Hepatocyte (in vitro differentiated cells): ENCODE results near the gene SCFD1. TPM values are rescaled to one million over a fixed set of nuclear protein-coding genes. Genes with fewer than 3 reads are reported as not detected.

ENCODE experiments used
- DNase-seq: peaks from one replicate; pipeline ENCODE4 v3.0.0-alpha.2; 2016; ENCODE audit warnings: low spot score
- H2AFZ ChIP-seq: fragments of 200-600 bp; sonication (generic); 2 replicates; pipeline ENCODE4 v1.6.0; 2016; ENCODE audit warnings: antibody characterized with exemption, mild to moderate bottlenecking
- H3K27ac ChIP-seq: fragments of 200-600 bp; sonication (generic); 2 replicates; pipeline ENCODE4 v1.5.1; 2016; ENCODE audit warnings: mild to moderate bottlenecking
- H3K27me3 ChIP-seq: fragments of 200-600 bp; sonication (generic); 2 replicates; pipeline ENCODE4 v1.6.1; 2016
- H3K36me3 ChIP-seq: fragments of 200-600 bp; sonication (generic); replicated peaks from 2 replicates; pipeline ENCODE4 v1.5.1; 2016; ENCODE audit warnings: low read depth; ENCODE audit not compliant: insufficient read depth
- H3K4me1 ChIP-seq: fragments of 200-600 bp; sonication (generic); 2 replicates; pipeline ENCODE4 v1.5.1; 2016; ENCODE audit warnings: mild to moderate bottlenecking, moderate library complexity; ENCODE audit not compliant: insufficient read depth
- H3K4me2 ChIP-seq: fragments of 200-600 bp; sonication (generic); 2 replicates; pipeline ENCODE4 v1.6.0; 2016
- H3K4me3 ChIP-seq: fragments of 200-600 bp; sonication (generic); 2 replicates; pipeline ENCODE4 v1.5.1; 2016; ENCODE audit warnings: mild to moderate bottlenecking
- H3K79me2 ChIP-seq: fragments of 200-600 bp; sonication (generic); 2 replicates; pipeline ENCODE4 v1.6.0; 2017; ENCODE audit warnings: mild to moderate bottlenecking
- H3K9me2 ChIP-seq: fragments of 200-600 bp; sonication (generic); replicated peaks from 2 replicates; pipeline ENCODE4 v1.6.0; 2017; ENCODE audit warnings: mild to moderate bottlenecking; ENCODE audit not compliant: insufficient read depth
- H3K9me3 ChIP-seq: fragments of 200-600 bp; sonication (generic); 2 replicates; pipeline ENCODE4 v1.5.1; 2016; ENCODE audit warnings: low read depth, mild to moderate bottlenecking
- H4K20me1 ChIP-seq: fragments of 200-600 bp; sonication (generic); 2 replicates; pipeline ENCODE4 v1.6.0; 2016; ENCODE audit warnings: mild to moderate bottlenecking; ENCODE audit not compliant: insufficient read depth, poor library complexity, severe bottlenecking
- EZH2 ChIP-seq: fragments of 200-600 bp; sonication (generic); IDR thresholded peaks from 2 replicates; pipeline ENCODE4 v1.6.1; 2016; ENCODE audit warnings: antibody characterized with exemption, mild to moderate bottlenecking, borderline replicate concordance
- EZH2phosphoT487 ChIP-seq: fragments of 200-600 bp; sonication (generic); IDR thresholded peaks from one replicate; pipeline ENCODE4 v1.6.1; 2018; ENCODE audit warnings: antibody characterized with exemption, mild to moderate bottlenecking, low read depth, moderate library complexity; ENCODE audit not compliant: unreplicated experiment, severe bottlenecking
- WGBS: methylation state at CpG from one replicate; pipeline ENCODE4 v1.1.6; 2016; ENCODE audit warnings: low lambda C conversion rate; ENCODE audit errors: missing lambda C conversion rate; 5-methylcytosine and 5-hydroxymethylcytosine counted together
- polyA plus RNA-seq: library from polyadenylated mRNA; unstranded; fragments of >200 nt; fragmentation: Nextera tagmentation; extraction: Ambion mirVana; gene quantifications from 2 replicates; pipeline ENCODE4 v1.2.1, GENCODE V29; 2016
- total RNA-seq: library from RNA; depleted of rRNA; stranded (reverse); fragments of >200 nt; gene quantifications from 2 replicates; pipeline ENCODE4 v1.2.3, GENCODE V29; 2014
- TF ChIP-seq, protein P1 (sequence below): fragments of 200-600 bp; sonication (generic); IDR thresholded peaks from 2 replicates; pipeline ENCODE4 v1.5.1; 2016; ENCODE audit warnings: antibody characterized with exemption, mild to moderate bottlenecking; ENCODE audit not compliant: poor library complexity

SCFD1 gene
- total and polyA plus RNA-seq, 2 experiments from 2014 or later = 68.9 to 101 TPM

DNA sequence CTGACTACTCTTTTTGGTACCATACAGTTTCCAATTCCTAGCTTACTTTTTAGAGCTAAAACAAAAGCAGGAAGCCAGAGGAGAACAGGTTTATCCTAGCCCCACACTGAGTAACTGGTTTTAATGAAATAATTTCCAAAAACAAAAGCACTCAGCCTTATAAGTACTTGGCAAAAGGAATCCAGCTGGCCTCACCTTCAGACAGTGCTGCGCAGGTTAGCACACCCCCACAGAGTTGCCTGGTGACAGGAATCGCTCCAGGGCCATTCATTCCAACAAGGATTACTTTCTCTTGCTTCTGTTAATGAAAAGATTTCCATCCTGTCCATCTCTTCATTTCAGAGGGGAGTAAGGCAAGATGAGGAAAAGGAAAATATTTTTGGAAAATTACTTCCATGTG is 84.6 kb downstream of the SCFD1 start:
- Histone ChIP-seq H3K27ac (no peak overlapping the region), H2AFZ (no peak overlapping the region), H3K4me1 (no peaks in the 10 kb centered on the region), H4K20me1 (no peaks in the 10 kb centered on the region), H3K9me2 (no peaks in the 10 kb centered on the region), H3K36me3 (no peaks in the 10 kb centered on the region), H3K27me3 (no peaks in the 10 kb centered on the region), H3K4me3 (no peak overlapping the region), H3K9me3 (no peaks in the 10 kb centered on the region), H3K79me2 (no peaks in the 10 kb centered on the region), H3K4me2 (no peak overlapping the region)
- TF ChIP-seq EZH2 (no peak), EZH2phosphoT487 (no peak)
- TF ChIP-seq, protein P1, sequence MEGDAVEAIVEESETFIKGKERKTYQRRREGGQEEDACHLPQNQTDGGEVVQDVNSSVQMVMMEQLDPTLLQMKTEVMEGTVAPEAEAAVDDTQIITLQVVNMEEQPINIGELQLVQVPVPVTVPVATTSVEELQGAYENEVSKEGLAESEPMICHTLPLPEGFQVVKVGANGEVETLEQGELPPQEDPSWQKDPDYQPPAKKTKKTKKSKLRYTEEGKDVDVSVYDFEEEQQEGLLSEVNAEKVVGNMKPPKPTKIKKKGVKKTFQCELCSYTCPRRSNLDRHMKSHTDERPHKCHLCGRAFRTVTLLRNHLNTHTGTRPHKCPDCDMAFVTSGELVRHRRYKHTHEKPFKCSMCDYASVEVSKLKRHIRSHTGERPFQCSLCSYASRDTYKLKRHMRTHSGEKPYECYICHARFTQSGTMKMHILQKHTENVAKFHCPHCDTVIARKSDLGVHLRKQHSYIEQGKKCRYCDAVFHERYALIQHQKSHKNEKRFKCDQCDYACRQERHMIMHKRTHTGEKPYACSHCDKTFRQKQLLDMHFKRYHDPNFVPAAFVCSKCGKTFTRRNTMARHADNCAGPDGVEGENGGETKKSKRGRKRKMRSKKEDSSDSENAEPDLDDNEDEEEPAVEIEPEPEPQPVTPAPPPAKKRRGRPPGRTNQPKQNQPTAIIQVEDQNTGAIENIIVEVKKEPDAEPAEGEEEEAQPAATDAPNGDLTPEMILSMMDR = no peak
- no peak for DNase-seq
- 92% methylated on average over 2 of the region's 2 CpGs for WGBS

DNA sequence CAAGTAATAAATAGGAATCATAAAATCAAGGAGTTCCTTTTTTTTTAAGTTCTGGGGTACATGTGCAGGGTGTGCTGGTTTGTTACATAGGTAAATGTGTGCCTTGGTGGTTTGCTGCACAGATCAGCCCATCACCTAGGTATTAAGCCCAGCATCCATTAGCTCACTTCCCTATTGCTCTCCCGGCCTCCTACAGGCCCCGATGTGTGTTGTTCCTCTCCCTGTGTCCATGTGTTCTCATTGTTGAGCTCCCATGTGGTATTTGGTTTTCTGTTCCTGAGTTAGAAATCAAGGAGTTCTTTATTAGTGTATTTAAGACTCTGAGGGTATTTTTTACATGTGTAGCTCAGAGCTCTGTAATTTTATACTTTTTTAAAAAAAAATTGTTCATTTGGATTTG is 86.0 kb downstream of the SCFD1 start:
- H3K27me3 ChIP-seq = no peaks in the 10 kb centered on the region
- H2AFZ ChIP-seq = no peak overlapping the region
- no peaks in the 10 kb centered on the region for H3K36me3 ChIP-seq
- no peaks in the 10 kb centered on the region for H3K4me1 ChIP-seq
- H3K4me2 ChIP-seq = no peak overlapping the region
- H3K9me2 ChIP-seq = no peaks in the 10 kb centered on the region
- no peak overlapping the region for H3K4me3 ChIP-seq
- 87% methylated on average over 2 of the region's 2 CpGs for WGBS
- H4K20me1 ChIP-seq = no peaks in the 10 kb centered on the region
- no peaks in the 10 kb centered on the region for H3K79me2 ChIP-seq
- H3K27ac ChIP-seq = no peak overlapping the region
- no peaks in the 10 kb centered on the region for H3K9me3 ChIP-seq
- TF ChIP-seq, protein P1 = no peak
- TF ChIP-seq EZH2phosphoT487 = no peak
- no peak for TF ChIP-seq EZH2
- DNase-seq = no peak

DNA sequence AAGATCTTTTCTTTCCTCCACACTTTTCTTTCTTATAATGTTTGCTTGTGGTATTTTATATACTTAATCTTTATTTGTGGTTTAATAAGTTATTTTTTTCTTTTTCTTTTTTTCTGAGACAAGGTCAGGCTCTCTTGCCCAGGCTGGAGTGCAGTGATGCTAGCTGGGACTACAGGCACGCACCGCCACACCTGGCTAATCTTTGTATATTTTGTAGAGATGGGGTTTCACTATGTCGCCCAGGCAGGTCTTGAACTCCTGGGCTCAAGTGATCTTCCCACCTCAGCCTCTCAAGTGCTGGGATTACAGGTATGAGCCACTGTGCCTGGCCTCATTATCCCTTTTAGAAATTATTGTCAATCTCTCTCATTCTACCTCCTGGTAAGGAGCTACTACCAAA is 87.1 kb downstream of the SCFD1 start:
- Histone ChIP-seq H3K4me1 (no peaks in the 10 kb centered on the region), H3K4me2 (no peak overlapping the region), H3K36me3 (no peaks in the 10 kb centered on the region), H3K9me2 (no peaks in the 10 kb centered on the region), H2AFZ (no peak overlapping the region), H4K20me1 (no peaks in the 10 kb centered on the region), H3K79me2 (no peaks in the 10 kb centered on the region), H3K9me3 (no peaks in the 10 kb centered on the region), H3K27me3 (no peaks in the 10 kb centered on the region), H3K27ac (no peak overlapping the region), H3K4me3 (no peak overlapping the region)
- no peak for DNase-seq
- TF ChIP-seq EZH2 (no peak), EZH2phosphoT487 (no peak)
- TF ChIP-seq, protein P1 = no peak
- WGBS = 95% methylated on average over 3 of the region's 3 CpGs

DNA sequence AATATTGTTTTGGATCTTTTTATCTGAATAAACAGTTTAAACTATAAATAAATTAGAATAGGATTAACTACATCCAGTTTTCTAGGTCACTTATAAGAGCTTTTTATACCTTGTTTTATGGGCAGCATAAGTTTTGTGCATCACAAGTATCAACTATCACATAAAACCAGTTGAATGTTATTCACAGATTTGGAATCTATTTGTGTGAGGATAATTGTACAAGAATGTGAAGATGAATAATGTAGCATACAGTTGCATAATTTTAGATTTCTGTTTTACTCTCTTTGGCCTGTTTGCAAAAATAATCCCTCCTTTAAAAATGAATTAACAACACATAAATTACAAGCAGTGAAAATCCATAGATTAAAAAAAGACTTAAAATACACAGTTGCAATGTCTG is 88.8 kb downstream of the SCFD1 start:
- Histone ChIP-seq H3K27me3 (no peaks in the 10 kb centered on the region), H2AFZ (no peak overlapping the region)
- TF ChIP-seq EZH2phosphoT487 (no peak), EZH2 (no peak)
- TF ChIP-seq, protein P1 = no peak

More for the DNA sequence above, 88.8 kb downstream of the SCFD1 start:
- no peaks in the 10 kb centered on the region for H3K9me3 ChIP-seq
- H3K4me1 ChIP-seq = no peaks in the 10 kb centered on the region
- H3K79me2 ChIP-seq = no peaks in the 10 kb centered on the region
- no peak overlapping the region for H3K27ac ChIP-seq
- H3K4me3 ChIP-seq = no peak overlapping the region
- DNase-seq = no peak
- H3K9me2 ChIP-seq = no peaks in the 10 kb centered on the region
- no peaks in the 10 kb centered on the region for H3K36me3 ChIP-seq
- no peak overlapping the region for H3K4me2 ChIP-seq
- H4K20me1 ChIP-seq = no peaks in the 10 kb centered on the region
